HG03575 (cell line): ENCODE measurements around the gene C3orf22.

Experiments
- ATAC-seq: cut with Tn5 transposase; IDR thresholded peaks from one replicate; pipeline ENCODE4 v1.9.1; 2021; ENCODE audit not compliant: unreplicated experiment, insufficient number of reproducible peaks, low FRiP score; ENCODE audit errors: extremely low read depth

Gene C3orf22

GRCh38 chr3:126533506-126533905 lies 25.2 kb downstream of the C3orf22 start:
- ATAC-seq: no peak

GRCh38 chr3:126531051-126531330 lies 27.7 kb downstream of the C3orf22 start:
- no peak for ATAC-seq

GRCh38 chr3:126530171-126531050 lies 28.3 kb downstream of the C3orf22 start:
- no peak for ATAC-seq

GRCh38 chr3:126529585-126530170 lies 29.1 kb downstream of the C3orf22 start:
- no peak for ATAC-seq

- no peak for ATAC-seq
Measured at GRCh38 chr3:126528800-126529541, 29.8 kb downstream of the C3orf22 start.

- no peak for ATAC-seq
Measured at GRCh38 chr3:126528419-126528799, 30.3 kb downstream of the C3orf22 start.

GRCh38 chr3:126527455-126528211 lies 31.1 kb downstream of the C3orf22 start:
- ATAC-seq: no peak

GRCh38 chr3:126527006-126527405 lies 31.7 kb downstream of the C3orf22 start:
- no peak for ATAC-seq

GRCh38 chr3:126526668-126527005 lies 32.1 kb downstream of the C3orf22 start:
- no peak for ATAC-seq

- no peak for ATAC-seq
Measured at GRCh38 chr3:126525853-126526667, 32.7 kb downstream of the C3orf22 start.

GRCh38 chr3:126525091-126525852 lies 33.5 kb downstream of the C3orf22 start:
- no peak for ATAC-seq

GRCh38 chr3:126524429-126524988 lies 34.2 kb downstream of the C3orf22 start:
- no peak for ATAC-seq

GRCh38 chr3:126523745-126524428 lies 34.8 kb downstream of the C3orf22 start, which contains the start of gene CHST13:
TSS of gene CHST13 (plus strand) at chr3:126524155. CDS start at chr3:126524333, 178 bp downstream.
- ATAC-seq: no peak

GRCh38 chr3:126522363-126522788 lies 36.4 kb downstream of the C3orf22 start:
- no peak for ATAC-seq

- no peak for ATAC-seq
Measured at GRCh38 chr3:126521122-126521891, 37.4 kb downstream of the C3orf22 start.
